Activated naive CD8-positive, alpha-beta T cell treated with anti-CD3 and anti-CD28 coated beads, Interleukin-2, amount 10 ng/mL, durations not matched to agents 7 days and 5 days (primary cell): Measurements from ENCODE around the gene EHHADH. TPM values are rescaled to one million over a fixed set of nuclear protein-coding genes. Genes with fewer than 3 reads are reported as not detected.

Source experiments
- ATAC-seq: fragments of 150-1000 bp; cut with Tn5 transposase; one replicate; pipeline ENCODE4 v1.10.0; 2021; ENCODE audit warnings: low read depth, moderate library complexity
- POLR2A ChIA-PET: fragments of 350-600 bp; sonication (Branson Sonifier 250); formaldehyde crosslinking; loops from one replicate; lab custom pipeline; 2021; ENCODE audit warnings: antibody characterized with exemption; lab: Charles Lee
- DNase-seq: peaks from one replicate; pipeline ENCODE4 v3.0.0; 2021
- H3K27ac Mint-ChIP-seq: one replicate; pipeline ENCODE4 v1.8.0; 2022; ENCODE audit warnings: mild to moderate bottlenecking, mixed read lengths
- H3K27me3 Mint-ChIP-seq: one replicate; pipeline ENCODE4 v1.8.0; 2022; ENCODE audit warnings: mild to moderate bottlenecking, moderate library complexity, mixed read lengths
- H3K36me3 Mint-ChIP-seq: one replicate; pipeline ENCODE4 v1.8.0; 2021; ENCODE audit warnings: mild to moderate bottlenecking, mixed read lengths
- H3K4me1 Mint-ChIP-seq: one replicate; pipeline ENCODE4 v1.8.0; 2021; ENCODE audit warnings: mixed read lengths
- H3K4me3 Mint-ChIP-seq: one replicate; pipeline ENCODE4 v1.8.0; 2022; ENCODE audit warnings: mild to moderate bottlenecking, moderate library complexity, mixed read lengths
- H3K9me3 Mint-ChIP-seq: one replicate; pipeline ENCODE4 v1.8.0; 2021; ENCODE audit warnings: mixed read lengths
- total RNA-seq, 2 experiments: library from RNA; stranded (reverse); gene quantifications; one replicate each; pipeline ENCODE4 v1.2.3, GENCODE V29; 2021

The EHHADH gene
- total RNA-seq, 2 experiments from 2014 or later, result 3.5 to 5.6 TPM

GRCh38 chr3:185204894-185205293, 49.0 kb downstream of the EHHADH start:
- DNase-seq, result no peak
- Mint-ChIP-seq H3K4me1 (no peaks in the 10 kb centered on the region), H3K4me3 (no peak overlapping the region), H3K27ac (no peak overlapping the region), H3K9me3 (no peaks in the 10 kb centered on the region), H3K36me3 (no peaks in the 10 kb centered on the region), H3K27me3 (no peaks in the 10 kb centered on the region)
- ATAC-seq, result no peak
- POLR2A ChIA-PET, result no interaction called here

GRCh38 chr3:185200639-185201038, 53.2 kb downstream of the EHHADH start:
- H3K27me3 Mint-ChIP-seq, result no peaks in the 10 kb centered on the region
- DNase-seq (no peak), ATAC-seq (no peak)
- no peaks in the 10 kb centered on the region for H3K9me3 Mint-ChIP-seq
- no peak overlapping the region for H3K27ac Mint-ChIP-seq
- H3K4me1 Mint-ChIP-seq, result no peaks in the 10 kb centered on the region
- POLR2A ChIA-PET, result no interaction called here
- no peak overlapping the region for H3K4me3 Mint-ChIP-seq
- H3K36me3 Mint-ChIP-seq, result no peaks in the 10 kb centered on the region

GRCh38 chr3:185199671-185200070, 54.2 kb downstream of the EHHADH start:
- Mint-ChIP-seq H3K9me3 (no peaks in the 10 kb centered on the region), H3K4me3 (no peak overlapping the region), H3K4me1 (no peaks in the 10 kb centered on the region), H3K27ac (no peak overlapping the region), H3K36me3 (no peaks in the 10 kb centered on the region), H3K27me3 (no peaks in the 10 kb centered on the region)
- POLR2A ChIA-PET, result no interaction called here
- ATAC-seq, result no peak
- no peak for DNase-seq

GRCh38 chr3:185199206-185199605, 54.6 kb downstream of the EHHADH start:
- DNase-seq (no peak), ATAC-seq (no peak)
- POLR2A ChIA-PET, result no interaction called here
- no peaks in the 10 kb centered on the region for H3K27me3 Mint-ChIP-seq
- no peak overlapping the region for H3K27ac Mint-ChIP-seq
- no peaks in the 10 kb centered on the region for H3K9me3 Mint-ChIP-seq
- H3K4me1 Mint-ChIP-seq, result no peaks in the 10 kb centered on the region
- no peak overlapping the region for H3K4me3 Mint-ChIP-seq
- H3K36me3 Mint-ChIP-seq, result no peaks in the 10 kb centered on the region

- Mint-ChIP-seq H3K9me3 (no peaks in the 10 kb centered on the region), H3K36me3 (peaks cover 3% of the 10 kb centered on the region), H3K4me1 (no peaks in the 10 kb centered on the region), H3K27ac (no peak overlapping the region), H3K27me3 (no peaks in the 10 kb centered on the region), H3K4me3 (no peak overlapping the region)
- POLR2A ChIA-PET, result no interaction called here
- no peak for DNase-seq
- ATAC-seq, result no peak
Measured at GRCh38 chr3:185197068-185197467, 56.8 kb downstream of the EHHADH start.

GRCh38 chr3:185195652-185196051, 58.2 kb downstream of the EHHADH start:
- no peaks in the 10 kb centered on the region for H3K4me1 Mint-ChIP-seq
- no peaks in the 10 kb centered on the region for H3K27me3 Mint-ChIP-seq
- POLR2A ChIA-PET, result no interaction called here
- no peak overlapping the region for H3K4me3 Mint-ChIP-seq
- peaks cover 5% of the 10 kb centered on the region for H3K36me3 Mint-ChIP-seq
- ATAC-seq (no peak), DNase-seq (no peak)
- no peak overlapping the region for H3K27ac Mint-ChIP-seq
- no peaks in the 10 kb centered on the region for H3K9me3 Mint-ChIP-seq

- Mint-ChIP-seq H3K9me3 (no peaks in the 10 kb centered on the region), H3K4me1 (no peaks in the 10 kb centered on the region), H3K27ac (no peak overlapping the region), H3K4me3 (no peak overlapping the region), H3K36me3 (peaks cover 5% of the 10 kb centered on the region), H3K27me3 (peaks cover 9% of the 10 kb centered on the region)
- POLR2A ChIA-PET, result no interaction called here
- DNase-seq (no peak), ATAC-seq (no peak)
Measured at GRCh38 chr3:185188816-185189215, 65.0 kb downstream of the EHHADH start.

GRCh38 chr3:185187391-185187790, 66.5 kb downstream of the EHHADH start:
- Mint-ChIP-seq H3K27ac (no peak overlapping the region), H3K27me3 (peaks cover 9% of the 10 kb centered on the region), H3K4me1 (no peaks in the 10 kb centered on the region), H3K36me3 (peaks cover 2% of the 10 kb centered on the region), H3K9me3 (no peaks in the 10 kb centered on the region), H3K4me3 (no peak overlapping the region)
- ATAC-seq (no peak), DNase-seq (no peak)
- POLR2A ChIA-PET, result no interaction called here

- H3K4me3 Mint-ChIP-seq, result no peak overlapping the region
- H3K9me3 Mint-ChIP-seq, result no peaks in the 10 kb centered on the region
- no peak for DNase-seq
- peaks cover 7% of the 10 kb centered on the region for H3K27me3 Mint-ChIP-seq
- no peaks in the 10 kb centered on the region for H3K36me3 Mint-ChIP-seq
- peaks cover 1% of the 10 kb centered on the region for H3K4me1 Mint-ChIP-seq
- POLR2A ChIA-PET, result no interaction called here
- no peak for ATAC-seq
- H3K27ac Mint-ChIP-seq, result no peak overlapping the region
Measured at GRCh38 chr3:185176750-185177359, 77.0 kb downstream of the EHHADH start.

GRCh38 chr3:185175370-185175987, 78.4 kb downstream of the EHHADH start:
- Mint-ChIP-seq H3K27ac (no peak overlapping the region), H3K4me3 (no peak overlapping the region), H3K27me3 (peaks cover 7% of the 10 kb centered on the region), H3K9me3 (no peaks in the 10 kb centered on the region), H3K36me3 (no peaks in the 10 kb centered on the region), H3K4me1 (peaks cover 1% of the 10 kb centered on the region)
- POLR2A ChIA-PET, result no interaction called here
- no peak for ATAC-seq
- no peak for DNase-seq

GRCh38 chr3:185172086-185173049, 81.5 kb downstream of the EHHADH start:
- no peak for DNase-seq
- H3K27ac Mint-ChIP-seq, result no peak overlapping the region
- peaks cover 1% of the 10 kb centered on the region for H3K4me1 Mint-ChIP-seq
- H3K27me3 Mint-ChIP-seq, result peaks cover 7% of the 10 kb centered on the region
- ATAC-seq, result no peak
- no peaks in the 10 kb centered on the region for H3K9me3 Mint-ChIP-seq
- no peak overlapping the region for H3K4me3 Mint-ChIP-seq
- POLR2A ChIA-PET, result no interaction called here
- H3K36me3 Mint-ChIP-seq, result no peaks in the 10 kb centered on the region

GRCh38 chr3:185164428-185165217, 89.2 kb downstream of the EHHADH start:
- no peak overlapping the region for H3K4me3 Mint-ChIP-seq

GRCh38 chr3:185162634-185163033, 91.2 kb downstream of the EHHADH start:
- Mint-ChIP-seq H3K27ac (no peak overlapping the region), H3K27me3 (peaks cover 17% of the 10 kb centered on the region), H3K9me3 (no peaks in the 10 kb centered on the region), H3K4me1 (no peaks in the 10 kb centered on the region), H3K36me3 (no peaks in the 10 kb centered on the region), H3K4me3 (no peak overlapping the region)
- ATAC-seq (no peak), DNase-seq (no peak)
- POLR2A ChIA-PET, result no interaction called here

More at GRCh38 chr3:185164428-185165217, 89.2 kb downstream of the EHHADH start:
- Mint-ChIP-seq H3K27me3 (peaks cover 10% of the 10 kb centered on the region), H3K9me3 (no peaks in the 10 kb centered on the region), H3K4me1 (no peaks in the 10 kb centered on the region), H3K27ac (no peak overlapping the region), H3K36me3 (no peaks in the 10 kb centered on the region)
- ATAC-seq (no peak), DNase-seq (no peak)
- POLR2A ChIA-PET, result no interaction called here
